PFSK-1 (cell line): ENCODE results near the gene UGP2.

Source experiments
- FOXP2 ChIP-seq: optimal IDR thresholded peaks from 2 replicates; pipeline ENCODE3; 2011; ENCODE audit warnings: borderline replicate concordance, control low read depth, inconsistent platforms; ENCODE audit not compliant: insufficient read depth; ENCODE audit errors: extremely low read length, extremely low read depth
- POLR2AphosphoS5 ChIP-seq: IDR thresholded peaks from 2 replicates; pipeline ENCODE4 v1.6.1; 2012; ENCODE audit warnings: low read depth, mild to moderate bottlenecking, control low read depth, low read length, moderate library complexity
- REST ChIP-seq, 2 experiments: IDR thresholded peaks; 2 replicates each; pipeline versions ENCODE4 v1.6.1 to v1.8.0; 2011 to 2012; ENCODE audit warnings: low read depth in 2 of 2, low read length in 2 of 2, control low read depth in 1 of 2, inconsistent platforms in 1 of 2, mild to moderate bottlenecking in 1 of 2, moderate library complexity in 1 of 2; ENCODE audit not compliant: insufficient read depth in 1 of 2
- SIN3A ChIP-seq: IDR thresholded peaks from 2 replicates; pipeline ENCODE4 v1.6.1; 2012; ENCODE audit warnings: mild to moderate bottlenecking, low read length, moderate library complexity, borderline replicate concordance; ENCODE audit not compliant: insufficient read depth
- TAF1 ChIP-seq: IDR thresholded peaks from 2 replicates; pipeline ENCODE4 v1.6.1; 2012; ENCODE audit warnings: low read length, control low read depth, borderline replicate concordance; ENCODE audit not compliant: insufficient read depth

GRCh38 chr2:63853527-63854310, 12.0 kb downstream of the UGP2 start:
- TF ChIP-seq POLR2AphosphoS5 (no peak), TAF1 (no peak), REST (IDR thresholded peaks at IDR 0.05; ENCODE audit: insufficient read depth in 1 of 2, low read depth in 2 of 2, low read length in 2 of 2) (no peak), SIN3A (no peak), FOXP2 (no peak)
